Upper lobe of right lung (tissue), 1 donor: ENCODE data around the gene TBCD. TPM values are rescaled to one million over a fixed set of nuclear protein-coding genes. Genes with fewer than 3 reads are reported as not detected.

Source experiments
- ATAC-seq: fragments of 200-7000 bp; cut with Tn5 transposase; one replicate; pipeline ENCODE4 v1.9.1; 2020; ENCODE audit warnings: mild to moderate bottlenecking, moderate library complexity
- DNase-seq: peaks from one replicate; pipeline ENCODE4 v3.0.0-alpha.2; 2020
- H3K27ac ChIP-seq: fragments of 200-600 bp; one replicate; pipeline ENCODE4 v1.8.0; 2022
- H3K27me3 ChIP-seq: fragments of 200-600 bp; one replicate; pipeline ENCODE4 v1.8.0; 2022; ENCODE audit warnings: mild to moderate bottlenecking
- H3K36me3 ChIP-seq: fragments of 200-600 bp; one replicate; pipeline ENCODE4 v1.8.0; 2022
- H3K4me1 ChIP-seq: fragments of 200-600 bp; one replicate; pipeline ENCODE4 v1.8.0; 2022
- H3K4me3 ChIP-seq: fragments of 200-600 bp; one replicate; pipeline ENCODE4 v1.8.0; 2022; ENCODE audit warnings: mild to moderate bottlenecking
- H3K9me3 ChIP-seq: fragments of 200-600 bp; one replicate; pipeline ENCODE4 v1.8.0; 2022
- CTCF ChIP-seq: fragments of 200-600 bp; IDR thresholded peaks from one replicate; pipeline ENCODE4 v1.8.0; 2022; ENCODE audit warnings: antibody characterized with exemption
- intact Hi-C: fragments of 100-400 bp; cut with DNase I; formaldehyde crosslinking; loops from one replicate; pipeline ENCODE4 v1.11.0; 2022
- total RNA-seq: library from RNA; stranded (reverse); fragmentation: NEBNext Ultra II Directional; extraction: Animal tissue kit (Norgen Biotek cat#: 25700); gene quantifications from one replicate; pipeline ENCODE4 v1.2.1, GENCODE V29; 2021
- donor health status: DM: no; HTN: yes; CAD: no; lungs with severe emphysema.

The TBCD gene
- total RNA-seq, 1 donor from 2014 or later, result 84.5 TPM

- Histone ChIP-seq H3K9me3 (no peaks in the 10 kb centered on the region), H3K36me3 (no peaks in the 10 kb centered on the region), H3K4me3 (no peak overlapping the region), H3K4me1 (peaks cover 14% of the 10 kb centered on the region), H3K27me3 (no peaks in the 10 kb centered on the region), H3K27ac (peak overlapping the region; percentile 78)
- intact Hi-C loops, result no loop called here
- DNase-seq, result no peak
- ATAC-seq, result peak; percentile 52
- TF ChIP-seq CTCF, result no peak
These were observed 106.7 kb downstream of the TBCD start for GRCh38 chr17:82858376-82859126.

GRCh38 chr17:82859431-82860403 is 107.9 kb downstream of the TBCD start:
- Histone ChIP-seq H3K9me3 (no peaks in the 10 kb centered on the region), H3K27me3 (no peaks in the 10 kb centered on the region), H3K36me3 (no peaks in the 10 kb centered on the region), H3K27ac (peak overlapping the region; percentile 78), H3K4me1 (peaks cover 14% of the 10 kb centered on the region), H3K4me3 (no peak overlapping the region)
- peak; percentile 89 for ATAC-seq
- intact Hi-C loops, result no loop called here
- TF ChIP-seq CTCF, result no peak
- peak; percentile 85 for DNase-seq

- intact Hi-C loops, result no loop called here
- no peak for DNase-seq
These were observed 108.9 kb downstream of the TBCD start for GRCh38 chr17:82860606-82861392.

GRCh38 chr17:82861393-82861775 is 109.5 kb downstream of the TBCD start:
- intact Hi-C loops, result no loop called here
- Histone ChIP-seq H3K9me3 (no peaks in the 10 kb centered on the region), H3K27me3 (no peaks in the 10 kb centered on the region), H3K36me3 (no peaks in the 10 kb centered on the region), H3K4me3 (no peak overlapping the region), H3K27ac (no peak overlapping the region), H3K4me1 (peaks cover 22% of the 10 kb centered on the region)
- TF ChIP-seq CTCF, result no peak
- DNase-seq, result no peak
- ATAC-seq, result no peak

More at GRCh38 chr17:82860606-82861392, 108.9 kb downstream of the TBCD start:
- Histone ChIP-seq H3K27ac (peak overlapping the region; percentile 78), H3K9me3 (no peaks in the 10 kb centered on the region), H3K4me1 (peaks cover 22% of the 10 kb centered on the region), H3K36me3 (no peaks in the 10 kb centered on the region), H3K4me3 (no peak overlapping the region), H3K27me3 (no peaks in the 10 kb centered on the region)
- ATAC-seq, result no peak
- TF ChIP-seq CTCF, result no peak

GRCh38 chr17:82862191-82862590 is 110.3 kb downstream of the TBCD start:
- no peak for DNase-seq
- Histone ChIP-seq H3K4me3 (no peak overlapping the region), H3K27me3 (no peaks in the 10 kb centered on the region), H3K27ac (no peak overlapping the region), H3K4me1 (peaks cover 22% of the 10 kb centered on the region), H3K9me3 (no peaks in the 10 kb centered on the region), H3K36me3 (no peaks in the 10 kb centered on the region)
- TF ChIP-seq CTCF, result no peak
- intact Hi-C loops, result no loop called here
- ATAC-seq, result no peak
